Ovary (tissue), 3 donors: ENCODE data around the gene FAR2.

Experiments used
- POLR2A ChIP-seq: fragments of 450-650 bp; IDR thresholded peaks from one replicate; pipeline ENCODE4 v1.6.1; 2017; ENCODE audit warnings: antibody characterized with exemption, mild to moderate bottlenecking, moderate library complexity
- TF ChIP-seq, protein P1 (sequence below), 3 donors: fragments of 450-650 bp in 2 of 3; fragments of 200-600 bp in 1 of 3; IDR thresholded peaks; one replicate each; pipeline versions ENCODE4 v1.5.1 to v1.8.0; 2016 to 2022; ENCODE audit warnings: antibody characterized with exemption in 3 of 3, mild to moderate bottlenecking in 1 of 3
- donor health status: DM: no; HTN: no; CAD: no.

DNA sequence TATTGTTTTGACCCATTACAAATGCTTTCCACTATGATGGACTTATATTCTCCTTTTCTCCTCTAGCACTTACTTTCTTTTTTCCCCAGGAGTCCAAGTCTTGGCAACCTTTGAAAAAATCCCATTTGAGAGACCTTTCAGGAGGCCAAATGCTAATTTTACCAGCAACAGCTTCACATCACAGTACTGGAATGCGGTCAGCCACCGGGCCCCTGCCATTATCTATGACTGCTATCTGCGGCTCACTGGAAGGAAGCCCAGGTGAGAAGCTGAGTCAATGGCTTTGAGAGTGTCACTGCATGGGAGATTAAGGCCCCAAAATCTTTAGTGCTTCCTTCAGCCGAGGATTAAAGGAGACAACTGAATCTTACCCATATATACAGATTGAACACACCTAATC lies 167.7 kb downstream of the FAR2 start:
- TF ChIP-seq POLR2A = no peak
- TF ChIP-seq, protein P1, sequence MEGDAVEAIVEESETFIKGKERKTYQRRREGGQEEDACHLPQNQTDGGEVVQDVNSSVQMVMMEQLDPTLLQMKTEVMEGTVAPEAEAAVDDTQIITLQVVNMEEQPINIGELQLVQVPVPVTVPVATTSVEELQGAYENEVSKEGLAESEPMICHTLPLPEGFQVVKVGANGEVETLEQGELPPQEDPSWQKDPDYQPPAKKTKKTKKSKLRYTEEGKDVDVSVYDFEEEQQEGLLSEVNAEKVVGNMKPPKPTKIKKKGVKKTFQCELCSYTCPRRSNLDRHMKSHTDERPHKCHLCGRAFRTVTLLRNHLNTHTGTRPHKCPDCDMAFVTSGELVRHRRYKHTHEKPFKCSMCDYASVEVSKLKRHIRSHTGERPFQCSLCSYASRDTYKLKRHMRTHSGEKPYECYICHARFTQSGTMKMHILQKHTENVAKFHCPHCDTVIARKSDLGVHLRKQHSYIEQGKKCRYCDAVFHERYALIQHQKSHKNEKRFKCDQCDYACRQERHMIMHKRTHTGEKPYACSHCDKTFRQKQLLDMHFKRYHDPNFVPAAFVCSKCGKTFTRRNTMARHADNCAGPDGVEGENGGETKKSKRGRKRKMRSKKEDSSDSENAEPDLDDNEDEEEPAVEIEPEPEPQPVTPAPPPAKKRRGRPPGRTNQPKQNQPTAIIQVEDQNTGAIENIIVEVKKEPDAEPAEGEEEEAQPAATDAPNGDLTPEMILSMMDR (IDR thresholded peaks at IDR 0.05) = no peak
